CD4-positive, alpha-beta T cell treated with Interleukin-4 for 1 hour (primary cell): ENCODE measurements around the gene TAF4.
"Not testable (repeated sequence)": the region's sequence is repeated elsewhere in the genome, so short reads cannot be mapped to it uniquely, and the experiment has no call there.

ENCODE experiments used
- DNase-seq, 2 donors: peaks; one replicate each; pipeline ENCODE4 v3.0.0-alpha.2; 2020 to 2022

Gene TAF4

GRCh38 chr20:61958773-61959700 lies 106.6 kb downstream of the TAF4 start:
- DNase-seq: no peak

DNA sequence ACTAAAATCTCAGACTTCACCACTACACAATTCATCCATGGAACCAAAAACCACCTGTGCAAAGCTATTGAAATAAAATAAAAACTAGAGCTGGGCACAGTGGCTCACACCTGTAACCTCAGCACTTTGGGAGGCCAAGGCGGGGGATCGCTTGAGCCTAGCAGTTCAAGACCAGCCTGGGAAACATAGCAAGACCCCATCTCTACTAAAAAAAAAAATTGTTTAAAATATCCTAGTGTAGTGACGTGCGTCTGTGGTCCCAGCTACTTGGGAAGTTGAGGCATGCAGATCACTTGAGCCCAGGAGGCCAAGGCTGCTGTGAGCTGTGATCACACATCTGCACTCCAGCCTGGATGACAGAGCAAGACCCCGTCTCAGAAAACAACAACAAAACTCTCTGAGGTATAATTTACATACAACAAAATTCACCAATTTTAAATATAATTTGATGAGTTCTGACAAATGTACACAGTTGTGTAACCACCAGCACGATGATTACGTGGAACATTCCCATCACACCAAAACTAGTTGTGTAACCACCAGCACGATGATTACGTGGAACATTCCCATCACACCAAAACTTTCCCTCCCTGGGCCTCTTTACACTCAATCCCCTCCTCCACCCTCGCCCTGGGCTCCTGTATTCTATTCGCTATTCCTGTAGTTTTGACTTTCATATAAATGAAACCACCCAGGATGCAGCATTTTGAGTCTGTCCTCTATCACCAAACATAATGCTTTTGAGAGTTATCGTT lies 107.5 kb downstream of the TAF4 start:
- DNase-seq: no peak

DNA sequence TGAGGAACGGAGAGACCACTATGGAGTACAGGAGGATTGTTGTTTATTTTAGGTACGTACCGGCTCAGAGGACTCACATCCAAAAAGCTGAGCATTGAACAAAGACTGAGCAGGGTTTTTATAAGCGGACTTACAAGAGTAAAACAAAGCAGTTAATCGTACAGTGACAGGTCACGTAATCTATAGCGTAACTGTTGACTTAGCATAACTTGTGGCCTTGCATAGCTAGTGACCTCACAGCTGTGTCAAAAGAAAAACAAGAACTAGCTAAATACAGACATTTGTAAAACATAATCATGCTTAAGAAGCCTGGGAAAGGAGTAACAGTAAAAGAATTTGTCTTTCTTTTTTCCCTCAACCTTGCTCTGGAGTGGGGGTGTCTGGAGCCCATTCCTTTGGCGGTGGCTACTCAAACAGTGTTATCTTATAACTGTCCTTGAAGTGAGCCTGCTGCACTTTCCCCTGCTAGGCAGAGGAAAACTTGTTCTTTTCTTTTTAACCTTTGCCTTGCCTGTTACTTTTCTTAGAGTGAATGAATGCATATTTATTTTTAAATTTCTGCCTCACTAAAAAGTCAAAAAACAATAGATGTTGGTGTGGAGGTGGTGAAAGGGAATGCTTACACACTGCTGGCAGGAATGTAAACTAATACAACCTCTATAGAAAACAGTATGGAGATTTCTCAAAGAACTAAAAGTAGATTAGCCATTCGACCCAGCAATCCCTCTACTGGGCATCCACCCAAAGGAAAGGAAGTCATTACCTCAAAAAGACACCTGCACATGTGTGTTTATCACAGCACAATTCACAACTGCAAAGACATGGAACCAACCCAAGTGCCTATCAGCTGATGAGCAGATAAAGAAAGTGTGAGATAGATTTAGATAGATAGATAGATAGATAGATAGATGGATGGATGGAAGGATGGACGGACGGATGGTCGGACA lies 109.0 kb downstream of the TAF4 start:
- DNase-seq: no peak

DNA sequence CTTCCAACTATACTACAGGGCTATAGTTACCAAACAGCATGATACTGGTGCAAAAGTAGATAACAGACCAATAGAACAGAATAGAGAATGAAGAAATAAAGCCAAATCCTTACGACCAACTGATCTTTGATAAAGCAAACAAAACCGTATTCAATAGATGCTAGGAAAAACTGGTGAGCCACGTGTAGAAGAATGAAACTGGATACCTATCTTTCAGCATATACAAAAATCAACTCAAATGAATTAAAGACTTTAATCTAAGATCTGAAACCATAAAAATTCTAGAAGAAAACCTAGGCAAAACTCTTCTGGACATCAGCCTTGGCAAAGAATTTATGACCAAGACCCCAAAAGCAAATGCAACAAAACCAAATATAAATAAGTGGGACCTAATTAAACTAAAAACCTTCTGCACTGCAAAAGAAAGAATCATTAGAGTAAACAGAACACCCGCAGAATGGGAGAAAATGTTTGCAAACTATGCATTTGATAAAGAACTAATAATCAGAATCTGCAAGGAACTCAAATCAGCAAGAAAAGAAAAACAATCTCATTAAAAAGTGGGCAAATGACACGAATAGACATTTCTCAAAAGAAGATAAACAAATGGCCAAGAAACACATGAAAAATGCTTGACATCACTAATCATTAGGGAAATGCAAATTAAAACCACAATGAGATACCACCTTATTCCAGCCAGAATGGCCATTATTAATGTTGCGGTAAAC lies 109.8 kb downstream of the TAF4 start:
- no peak for DNase-seq

DNA sequence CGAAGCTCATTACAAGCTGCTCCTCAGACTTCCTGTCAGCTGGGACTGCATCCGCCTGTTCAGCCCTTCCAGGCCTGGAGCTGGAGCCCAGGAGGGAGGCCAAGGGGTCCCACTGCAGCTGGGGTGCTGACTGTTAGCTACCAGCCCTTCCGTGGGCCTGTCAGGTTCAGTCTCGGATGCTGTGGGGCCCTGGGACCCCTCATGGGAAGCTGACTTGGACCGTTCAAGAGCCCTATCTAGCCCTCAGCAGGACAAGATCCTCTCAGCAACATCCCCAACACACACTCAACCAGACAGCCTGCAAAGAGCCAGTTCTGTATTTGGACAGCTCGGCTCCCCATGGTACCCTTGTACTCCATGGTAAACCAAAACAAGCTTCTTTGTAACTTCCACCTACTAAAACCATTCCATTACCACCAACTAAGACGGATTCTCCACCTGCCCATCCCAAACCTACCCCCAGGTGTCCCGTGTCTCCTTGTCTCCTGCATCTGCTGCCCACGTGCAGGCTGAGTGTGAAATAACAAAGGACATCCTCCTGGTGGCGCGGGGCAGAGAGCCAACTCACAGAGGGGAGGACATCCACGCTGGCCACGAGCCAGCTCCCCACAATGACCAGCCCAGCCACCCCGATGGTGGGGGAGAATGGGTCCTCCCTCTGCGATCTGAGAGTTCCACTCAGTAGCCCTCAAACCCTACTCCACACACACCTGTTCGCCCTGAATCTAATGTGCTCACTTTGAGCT lies 111.2 kb downstream of the TAF4 start:
- DNase-seq: no peak

DNA sequence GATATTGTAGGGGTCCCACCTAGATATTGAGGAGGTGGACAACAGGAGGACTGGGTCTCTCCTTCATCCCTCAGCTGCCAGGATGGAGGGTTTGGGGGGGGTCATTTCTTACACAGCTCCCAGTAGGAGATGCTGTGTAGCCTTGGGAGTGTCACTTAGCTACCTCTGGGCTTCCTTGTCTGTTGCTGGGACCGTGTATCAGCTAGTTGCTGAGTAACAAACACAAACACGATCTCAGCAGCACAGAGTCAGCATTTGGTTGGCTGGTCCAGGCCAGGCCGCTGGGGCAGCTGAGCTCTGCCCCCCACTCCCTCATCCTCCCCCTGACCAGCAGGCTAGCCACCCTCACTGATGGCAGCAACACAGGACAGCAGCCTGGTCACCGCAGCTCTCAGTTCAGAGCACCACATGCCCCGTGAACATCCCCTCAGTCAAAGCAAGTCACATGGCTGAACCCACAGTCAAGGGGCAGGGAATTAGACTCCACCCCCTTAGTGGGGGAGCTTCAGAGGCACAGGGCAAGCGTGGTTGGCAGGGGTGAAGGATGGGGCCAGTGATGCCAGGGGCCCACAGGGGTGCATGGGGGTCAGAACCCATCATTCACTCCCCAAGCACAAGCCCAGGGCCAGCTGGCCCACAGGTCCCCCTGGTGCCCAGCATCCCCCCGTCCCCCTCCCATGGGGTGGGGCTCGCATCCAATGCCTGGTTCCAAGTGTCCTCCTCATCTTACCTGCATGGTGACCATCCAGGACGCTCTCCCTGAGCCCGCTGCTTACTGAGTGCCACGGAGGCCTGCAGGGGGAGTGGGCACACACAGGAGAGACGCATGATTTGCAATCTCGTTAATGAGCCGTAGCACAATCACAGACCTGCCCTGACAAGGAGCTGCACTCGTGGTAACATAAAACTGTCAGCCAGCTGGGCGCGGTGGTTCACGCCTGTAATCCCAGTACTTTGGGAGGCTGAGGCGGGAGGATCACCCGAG lies 112.4 kb downstream of the TAF4 start:
- no peak for DNase-seq

DNA sequence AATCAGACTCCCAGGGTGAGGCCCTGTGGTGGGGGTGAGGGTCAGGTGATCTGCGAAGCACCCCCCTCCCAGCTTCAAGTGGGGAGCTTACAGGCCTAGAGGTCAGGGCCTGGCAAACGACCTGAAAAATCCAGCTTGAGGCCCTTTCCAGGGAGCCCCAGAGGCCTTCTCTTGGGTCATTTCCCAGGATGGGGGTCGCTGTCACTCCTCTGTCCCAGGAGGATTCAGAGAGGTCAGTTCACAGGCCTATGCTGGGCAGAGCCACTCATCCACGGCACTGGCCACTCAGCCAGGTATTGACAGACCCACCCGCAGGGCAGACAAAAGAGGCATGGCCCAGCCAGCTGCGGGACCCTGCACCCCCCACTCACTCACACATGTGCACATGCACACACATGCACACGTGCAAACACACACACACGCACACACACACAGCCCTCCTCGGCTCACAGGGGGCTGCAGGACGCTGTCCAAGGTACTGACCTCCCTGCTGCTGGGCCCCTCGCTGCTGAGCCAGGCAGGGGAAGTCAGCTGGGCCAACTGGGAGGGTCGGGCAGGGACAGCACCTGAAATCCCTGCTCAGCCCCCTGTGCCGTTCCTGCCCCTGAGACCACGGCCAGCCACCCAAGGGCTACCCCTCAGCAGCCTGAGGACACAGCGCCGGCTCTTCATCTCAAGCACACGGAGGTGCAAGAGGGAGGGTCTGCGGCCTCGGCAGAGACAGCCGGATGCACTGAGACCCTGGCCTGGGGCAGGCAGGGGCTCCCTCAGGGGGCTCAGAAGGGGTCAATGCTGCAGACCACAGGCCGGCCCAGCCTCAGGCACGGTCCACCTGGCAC lies 113.8 kb downstream of the TAF4 start:
- DNase-seq: no peak

DNA sequence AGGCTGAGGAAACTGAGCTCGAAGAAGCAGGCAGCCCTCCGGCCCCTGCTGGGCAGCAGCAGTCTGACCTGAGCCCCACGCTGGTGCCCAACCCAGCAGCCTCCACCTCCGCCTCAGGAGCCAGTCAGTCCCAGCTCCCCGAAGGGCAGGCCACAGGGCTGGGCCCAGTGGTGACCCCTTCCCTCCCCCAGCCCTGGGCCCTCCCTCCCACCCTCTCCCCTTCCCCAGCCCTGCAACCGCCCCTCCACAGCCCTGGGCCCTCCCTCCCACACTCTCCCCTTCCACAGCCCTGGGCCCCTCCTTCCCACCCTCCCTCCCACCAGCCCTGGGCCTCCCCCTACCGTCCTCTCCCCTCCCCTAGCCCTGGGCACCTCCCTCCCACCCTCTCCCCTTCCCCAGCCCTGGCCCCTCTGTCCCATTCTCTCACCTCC lies 115.0 kb downstream of the TAF4 start:
- DNase-seq: no peak

- DNase-seq: no peak
These were observed 115.7 kb downstream of the TAF4 start for GRCh38 chr20:61949714-61950640.

DNA sequence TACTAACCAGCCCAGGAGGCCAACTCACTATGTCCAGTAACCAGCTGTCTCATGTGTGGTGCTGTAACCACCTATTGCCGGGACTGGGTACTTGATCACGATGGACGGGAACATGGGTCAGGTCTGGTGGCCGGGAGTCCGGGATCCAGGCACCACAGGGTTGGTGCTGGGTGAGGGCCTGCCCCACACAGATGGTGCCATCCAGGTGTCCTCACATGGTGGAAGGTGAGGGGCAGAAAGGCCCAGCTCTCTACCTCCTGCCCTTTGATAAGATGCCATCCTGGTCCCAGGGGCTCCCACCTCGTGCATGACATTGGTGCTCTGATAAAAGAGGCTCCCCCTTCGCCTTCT lies 116.3 kb downstream of the TAF4 start:
- DNase-seq: no peak

DNA sequence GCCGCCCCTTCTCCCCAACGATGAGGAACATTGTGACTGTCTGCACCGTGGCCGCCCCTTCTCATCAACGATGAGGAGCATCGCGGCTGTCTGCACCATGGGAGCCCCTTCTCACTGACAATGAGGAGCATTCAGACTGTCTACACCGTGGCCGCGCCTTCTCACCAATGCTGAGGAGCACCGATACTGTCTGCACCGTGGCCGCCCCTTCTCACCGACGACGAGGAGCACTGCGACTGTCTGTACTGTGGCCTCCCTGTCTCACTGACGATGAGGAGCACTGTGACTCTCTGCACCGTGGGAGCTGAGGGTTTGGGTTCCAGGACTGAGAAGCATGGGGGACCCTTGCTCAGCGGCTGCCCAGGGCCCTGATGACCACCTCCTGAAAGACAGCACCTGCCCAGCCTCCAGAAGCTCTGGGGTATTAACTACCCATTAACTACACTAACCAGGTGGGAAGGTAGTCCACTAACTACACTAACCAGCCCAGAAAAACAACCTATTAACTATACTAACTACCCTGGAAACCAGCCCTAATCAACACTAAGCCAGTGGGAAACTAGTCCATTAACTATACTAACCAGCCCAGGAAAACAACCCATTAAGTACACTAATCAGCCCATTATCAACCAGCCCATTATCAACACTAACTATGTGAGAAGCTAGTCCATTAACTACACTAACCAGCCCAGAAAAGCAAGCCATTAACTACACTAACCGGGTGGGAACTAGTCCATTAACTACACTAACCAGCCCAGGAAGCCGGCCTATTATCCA lies 116.9 kb downstream of the TAF4 start:
- DNase-seq: no peak

GRCh38 chr20:61948056-61948455 lies 117.6 kb downstream of the TAF4 start:
- not testable (repeated sequence) for DNase-seq

- not testable (repeated sequence) for DNase-seq
These were observed 120.2 kb downstream of the TAF4 start for GRCh38 chr20:61945495-61945894.

DNA sequence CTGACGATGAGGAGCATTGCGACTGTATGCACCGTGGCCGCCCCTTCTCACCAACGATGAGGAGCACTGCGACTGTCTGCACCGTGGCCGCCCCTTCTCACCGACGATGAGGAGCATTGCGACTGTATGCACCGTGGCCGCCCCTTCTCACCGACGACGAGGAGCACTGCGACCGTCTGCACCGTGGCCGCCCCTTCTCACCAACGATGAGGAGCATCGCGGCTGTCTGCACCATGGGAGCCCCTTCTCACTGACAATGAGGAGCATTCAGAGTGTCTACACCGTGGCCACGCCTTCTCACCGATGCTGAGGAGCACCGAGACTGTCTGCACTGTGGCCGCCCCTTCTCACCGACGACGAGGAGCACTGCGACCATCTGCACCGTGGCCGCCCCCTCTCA lies 120.7 kb downstream of the TAF4 start:
- not testable (repeated sequence) for DNase-seq

DNA sequence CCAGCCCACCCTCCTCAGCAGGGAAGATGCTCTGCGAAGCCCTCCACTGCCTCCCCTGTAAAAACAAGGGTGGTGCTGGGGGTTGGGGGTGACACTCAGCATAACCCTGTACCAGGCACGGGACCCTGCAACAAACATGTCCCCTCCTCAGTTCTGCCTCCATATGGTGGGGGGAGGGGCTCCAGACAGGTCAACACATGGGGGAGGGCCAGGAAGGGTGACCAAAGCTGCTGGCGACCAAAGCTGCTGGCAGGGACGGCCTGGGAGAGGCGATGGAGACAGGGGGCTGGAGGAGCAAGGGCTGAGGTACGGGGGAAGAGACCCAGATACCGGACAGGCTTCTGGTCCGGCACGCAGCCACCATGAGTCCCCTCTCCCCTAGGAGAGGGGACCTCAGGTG lies 123.2 kb downstream of the TAF4 start:
- DNase-seq: no peak

- no peak for DNase-seq
These were observed 123.8 kb downstream of the TAF4 start for GRCh38 chr20:61941721-61942405.
